ENCODE data around the gene FLT1. TPM values are rescaled to one million over a fixed set of nuclear protein-coding genes. Genes with fewer than 3 reads are reported as not detected.

FLT1 gene
- total and polyA plus RNA-seq, 9 donors, result 13.2 to 17.3 (median 15.8) TPM

DNA sequence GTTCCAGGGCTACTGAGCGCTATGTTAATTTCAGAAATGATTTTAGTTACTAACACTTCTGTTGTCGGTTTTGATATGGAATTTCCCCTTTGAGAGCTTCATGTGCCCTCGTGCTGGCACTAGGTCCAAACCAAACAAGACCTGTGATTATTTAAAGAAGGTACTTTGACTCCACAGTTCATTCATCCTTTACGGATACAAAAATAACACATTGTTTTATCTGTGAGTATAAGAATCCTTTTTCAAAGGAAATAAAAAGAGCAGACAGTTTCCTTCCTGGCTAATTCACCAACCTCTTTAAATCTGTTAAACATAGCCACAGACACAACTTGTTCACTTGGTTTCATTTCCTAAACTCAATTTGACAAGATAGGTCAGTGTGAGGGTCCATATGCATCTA, 141.2 kb downstream of the FLT1 start:
- Histone ChIP-seq H3K4me1 (ENCODE audit: control insufficient read depth, insufficient read depth, low read length) (peaks cover 15% of the 10 kb centered on the region), H3K4me3 (ENCODE audit: low read length) (no peak overlapping the region), H3K36me3 (ENCODE audit: control insufficient read depth, insufficient read depth, low read length) (no peaks in the 10 kb centered on the region), H3K27me3 (ENCODE audit: control insufficient read depth, insufficient read depth, low read length) (no peaks in the 10 kb centered on the region), H3K27ac (ENCODE audit: low read length) (no peak overlapping the region), H3K9me3 (replicated peaks; ENCODE audit: control insufficient read depth, low read depth, low read length) (no peaks in the 10 kb centered on the region)
- WGBS (ENCODE audit: insufficient coverage), result 90% methylated on average over 2 of the region's 4 CpGs
- no peak for DNase-seq

DNA sequence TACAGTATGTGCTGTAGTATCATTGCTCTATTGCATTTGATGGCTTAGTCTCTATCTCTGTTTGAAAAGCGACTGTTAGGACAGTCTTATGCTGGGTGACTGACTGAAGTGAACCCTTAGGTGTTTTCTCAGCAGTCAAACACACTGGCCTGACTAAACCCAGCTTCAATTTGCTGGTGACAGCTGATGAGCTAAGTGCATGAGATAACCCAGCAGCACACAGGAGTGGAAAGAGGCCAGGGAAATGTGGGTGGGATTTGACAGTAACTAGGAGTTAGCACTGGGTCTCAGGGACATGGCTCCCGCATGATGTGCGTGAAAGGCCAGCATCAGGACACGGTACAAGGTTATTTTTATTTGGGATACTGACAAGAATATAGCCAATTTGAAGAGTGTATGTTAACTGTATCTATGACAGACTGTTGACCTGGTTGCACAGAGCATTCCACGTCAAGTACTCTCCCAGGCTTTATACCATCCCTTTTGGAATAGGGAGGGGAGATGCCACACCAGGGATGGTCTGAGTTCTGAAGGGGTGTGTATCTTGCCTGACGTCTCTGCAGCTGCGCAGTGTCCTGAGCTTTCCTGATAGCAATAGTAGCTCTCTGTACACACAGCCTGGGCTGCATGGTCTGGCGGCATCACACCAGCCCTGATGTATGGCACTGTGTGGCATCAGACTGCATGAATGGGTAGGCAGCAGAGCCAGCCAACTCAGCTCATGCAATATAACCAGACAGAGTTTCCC, 144.8 kb downstream of the FLT1 start:
- H3K36me3 ChIP-seq (ENCODE audit: control insufficient read depth, insufficient read depth, low read length), result no peaks in the 10 kb centered on the region
- no peak for DNase-seq
- H3K27ac ChIP-seq (ENCODE audit: low read length), result no peak overlapping the region
- H3K27me3 ChIP-seq (ENCODE audit: control insufficient read depth, insufficient read depth, low read length), result peaks cover 2% of the 10 kb centered on the region
- WGBS (ENCODE audit: insufficient coverage), result 84% methylated on average over 3 of the region's 8 CpGs
- no peaks in the 10 kb centered on the region for H3K4me1 ChIP-seq (ENCODE audit: control insufficient read depth, insufficient read depth, low read length)
- H3K9me3 ChIP-seq (replicated peaks; ENCODE audit: control insufficient read depth, low read depth, low read length), result no peaks in the 10 kb centered on the region
- H3K4me3 ChIP-seq (ENCODE audit: low read length), result no peak overlapping the region

DNA sequence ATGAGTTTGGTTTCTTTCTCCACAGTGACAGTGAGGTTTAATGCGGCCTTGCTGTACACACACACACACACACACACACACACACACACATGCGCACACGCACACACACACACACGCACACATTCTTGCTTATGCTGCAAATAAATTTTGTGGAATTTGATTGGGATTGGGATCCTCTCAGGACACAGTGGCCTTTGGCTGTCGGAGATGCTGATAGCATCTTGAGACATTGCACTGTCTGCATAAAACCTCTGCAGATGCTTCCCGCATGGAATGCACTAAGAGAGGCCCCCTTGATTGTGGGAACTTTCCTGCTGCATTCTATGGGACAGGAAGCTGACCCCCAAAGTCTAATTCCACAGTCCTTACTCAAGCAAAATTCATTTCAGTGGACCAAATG, 145.6 kb downstream of the FLT1 start:
- no peaks in the 10 kb centered on the region for H3K9me3 ChIP-seq (replicated peaks; ENCODE audit: control insufficient read depth, low read depth, low read length)
- WGBS (ENCODE audit: insufficient coverage), result 43% methylated on average over 1 of the region's 6 CpGs
- no peaks in the 10 kb centered on the region for H3K36me3 ChIP-seq (ENCODE audit: control insufficient read depth, insufficient read depth, low read length)
- no peak for DNase-seq
- H3K27ac ChIP-seq (ENCODE audit: low read length), result no peak overlapping the region
- peaks cover 2% of the 10 kb centered on the region for H3K27me3 ChIP-seq (ENCODE audit: control insufficient read depth, insufficient read depth, low read length)
- H3K4me1 ChIP-seq (ENCODE audit: control insufficient read depth, insufficient read depth, low read length), result no peaks in the 10 kb centered on the region
- no peak overlapping the region for H3K4me3 ChIP-seq (ENCODE audit: low read length)

DNA sequence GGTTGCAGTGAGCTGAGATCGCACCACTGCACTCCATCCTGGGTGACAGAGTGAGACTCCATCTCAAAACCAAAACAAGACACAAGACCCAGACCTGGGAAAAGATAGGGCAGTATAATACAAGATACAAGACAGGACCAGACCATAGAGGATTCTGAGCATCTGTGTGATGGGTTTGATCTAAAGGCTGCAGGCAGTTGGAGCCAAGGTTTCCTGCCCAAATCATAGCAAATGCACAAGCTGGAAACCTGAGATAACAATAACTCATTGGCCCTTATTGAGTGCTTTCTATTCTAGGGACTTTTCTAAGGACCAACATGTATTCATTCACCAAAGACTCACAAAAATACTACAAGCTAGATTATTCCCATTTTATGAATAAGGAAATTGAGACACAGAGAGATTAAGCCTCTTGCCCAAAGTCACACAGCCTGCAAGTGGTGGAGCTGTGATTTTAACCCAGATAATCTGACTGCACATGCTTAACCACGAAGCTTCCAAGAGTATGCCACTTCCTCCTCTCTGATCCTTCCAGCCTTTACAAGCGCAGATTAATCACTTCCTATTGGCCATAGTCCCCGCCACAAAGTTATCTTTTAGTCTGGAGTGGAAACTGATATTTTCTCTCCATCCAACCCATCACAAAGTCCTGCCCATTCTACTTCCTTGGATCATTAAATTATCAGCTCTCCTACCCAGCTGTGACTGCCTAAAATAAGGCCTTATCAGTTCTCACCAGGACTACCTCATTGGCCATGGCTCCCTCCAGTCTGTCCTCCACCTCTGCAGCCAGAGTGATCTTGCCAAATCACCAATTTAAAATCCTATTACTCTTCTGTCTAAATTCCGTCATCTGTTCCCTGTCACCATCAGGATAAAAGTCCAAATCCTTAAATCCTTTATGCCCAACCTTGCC, 147.2 kb downstream of the FLT1 start:
- no peaks in the 10 kb centered on the region for H3K36me3 ChIP-seq (ENCODE audit: control insufficient read depth, insufficient read depth, low read length)
- no peaks in the 10 kb centered on the region for H3K4me1 ChIP-seq (ENCODE audit: control insufficient read depth, insufficient read depth, low read length)
- H3K4me3 ChIP-seq (ENCODE audit: low read length), result no peak overlapping the region
- peaks cover 2% of the 10 kb centered on the region for H3K27me3 ChIP-seq (ENCODE audit: control insufficient read depth, insufficient read depth, low read length)
- 91% methylated on average over 1 of the region's 5 CpGs for WGBS (ENCODE audit: insufficient coverage)
- H3K27ac ChIP-seq (ENCODE audit: low read length), result no peak overlapping the region
- H3K9me3 ChIP-seq (replicated peaks; ENCODE audit: control insufficient read depth, low read depth, low read length), result no peaks in the 10 kb centered on the region
- no peak for DNase-seq

DNA sequence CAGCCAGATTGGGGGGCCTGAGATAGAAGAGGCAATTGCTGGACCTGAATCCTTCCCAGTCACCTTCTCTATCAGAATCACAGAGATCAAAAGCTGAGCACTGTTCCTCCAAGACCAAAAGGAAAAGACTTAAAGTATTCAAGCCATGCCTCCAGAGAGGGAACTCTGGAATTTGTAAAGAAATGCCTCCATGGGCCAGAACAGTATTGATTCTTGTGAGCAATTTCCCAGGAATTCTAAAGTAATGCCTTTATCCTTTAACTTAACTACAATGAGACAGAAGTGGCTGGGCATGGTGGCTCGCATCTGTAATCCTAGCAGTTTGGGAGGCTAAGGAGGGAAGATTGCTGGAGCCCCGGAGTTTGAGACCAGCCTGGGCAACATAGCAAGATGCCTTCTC, 148.8 kb downstream of the FLT1 start:
- Histone ChIP-seq H3K4me3 (ENCODE audit: low read length) (no peak overlapping the region), H3K27ac (ENCODE audit: low read length) (no peak overlapping the region), H3K36me3 (ENCODE audit: control insufficient read depth, insufficient read depth, low read length) (no peaks in the 10 kb centered on the region), H3K27me3 (ENCODE audit: control insufficient read depth, insufficient read depth, low read length) (peaks cover 2% of the 10 kb centered on the region), H3K4me1 (ENCODE audit: control insufficient read depth, insufficient read depth, low read length) (no peaks in the 10 kb centered on the region), H3K9me3 (replicated peaks; ENCODE audit: control insufficient read depth, low read depth, low read length) (no peaks in the 10 kb centered on the region)
- DNase-seq, result no peak
- no CpG with 5 or more reads among the region's 2 CpGs for WGBS (ENCODE audit: insufficient coverage)

DNA sequence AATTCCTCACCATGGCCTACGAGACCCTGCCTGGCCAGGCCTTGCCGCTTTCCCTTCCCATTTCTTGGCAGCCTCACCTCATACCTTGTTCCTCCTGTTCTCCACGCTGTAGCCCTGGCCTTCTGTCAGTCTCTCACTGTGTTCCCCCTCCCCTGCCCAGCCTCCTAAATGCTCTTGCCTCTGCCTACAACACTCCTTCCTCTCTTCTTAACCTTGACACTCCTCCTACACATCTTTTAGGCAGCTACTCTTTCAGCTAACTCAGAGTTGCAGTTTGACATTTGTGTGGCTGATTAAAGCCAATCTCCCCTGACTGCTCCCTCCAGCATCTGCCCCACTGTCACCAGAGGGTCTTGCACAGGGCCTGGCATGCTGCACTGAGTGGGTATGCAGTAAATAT, 150.8 kb downstream of the FLT1 start:
- Histone ChIP-seq H3K4me1 (ENCODE audit: control insufficient read depth, insufficient read depth, low read length) (no peaks in the 10 kb centered on the region), H3K36me3 (ENCODE audit: control insufficient read depth, insufficient read depth, low read length) (no peaks in the 10 kb centered on the region), H3K9me3 (replicated peaks; ENCODE audit: control insufficient read depth, low read depth, low read length) (no peaks in the 10 kb centered on the region), H3K4me3 (ENCODE audit: low read length) (no peak overlapping the region), H3K27me3 (ENCODE audit: control insufficient read depth, insufficient read depth, low read length) (peaks cover 2% of the 10 kb centered on the region), H3K27ac (ENCODE audit: low read length) (no peak overlapping the region)
- 62% methylated on average over 3 of the region's 3 CpGs for WGBS (ENCODE audit: insufficient coverage)
- DNase-seq, result no peak

DNA sequence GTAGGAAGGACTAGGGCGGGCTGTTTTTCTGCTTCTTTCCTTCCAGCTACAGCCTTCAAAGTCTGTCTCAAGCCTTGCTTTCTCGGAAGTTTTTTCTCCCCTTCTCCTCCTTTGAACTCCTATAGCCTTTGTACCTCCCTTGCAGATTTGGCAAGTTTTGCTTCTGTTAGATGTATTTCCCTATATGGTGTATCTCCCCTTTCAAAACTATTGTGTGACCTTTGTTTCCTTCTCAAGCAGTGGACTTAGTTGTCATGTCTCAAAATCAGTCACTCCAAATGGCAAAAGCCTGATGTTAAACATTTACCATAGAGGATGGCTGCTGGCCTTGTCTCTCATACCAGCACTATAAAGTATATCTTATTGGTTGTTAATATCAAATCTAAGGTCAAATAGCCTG, 152.7 kb downstream of the FLT1 start:
- no CpG with 5 or more reads among the region's 2 CpGs for WGBS (ENCODE audit: insufficient coverage)

DNA sequence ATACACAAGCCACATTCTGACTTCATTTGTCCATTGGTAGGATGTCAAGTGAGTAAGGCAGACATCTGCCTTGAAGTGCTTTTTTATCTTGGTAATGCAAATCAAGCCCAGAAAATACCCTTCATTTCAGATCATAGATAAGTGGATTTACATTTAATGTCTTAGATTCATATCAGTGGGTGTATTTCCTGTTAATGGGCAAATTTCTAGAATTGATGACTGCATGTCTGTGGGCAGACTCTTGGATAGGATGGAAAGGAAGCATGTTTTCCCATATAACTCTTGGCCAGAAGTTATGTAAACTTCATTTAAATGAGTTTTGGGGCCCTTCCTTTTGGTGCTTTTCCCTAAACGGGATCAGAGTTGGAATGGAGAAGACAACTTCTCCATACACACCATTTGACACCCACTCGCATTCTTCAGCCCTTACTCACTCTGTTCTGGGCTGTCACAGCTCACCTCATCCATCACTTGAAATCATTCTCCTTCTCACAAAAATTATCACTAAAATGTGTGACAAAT, 154.6 kb downstream of the FLT1 start:
- Histone ChIP-seq H3K4me3 (ENCODE audit: low read length) (no peak overlapping the region), H3K27ac (ENCODE audit: low read length) (no peak overlapping the region), H3K36me3 (ENCODE audit: control insufficient read depth, insufficient read depth, low read length) (no peaks in the 10 kb centered on the region), H3K27me3 (ENCODE audit: control insufficient read depth, insufficient read depth, low read length) (no peaks in the 10 kb centered on the region), H3K4me1 (ENCODE audit: control insufficient read depth, insufficient read depth, low read length) (peaks cover 15% of the 10 kb centered on the region), H3K9me3 (replicated peaks; ENCODE audit: control insufficient read depth, low read depth, low read length) (no peaks in the 10 kb centered on the region)
- WGBS (ENCODE audit: insufficient coverage), result no CpG with 5 or more reads among the region's 2 CpGs
- DNase-seq, result no peak

More for the DNA sequence above, 152.7 kb downstream of the FLT1 start:
- Histone ChIP-seq H3K4me3 (ENCODE audit: low read length) (no peak overlapping the region), H3K4me1 (ENCODE audit: control insufficient read depth, insufficient read depth, low read length) (peaks cover 15% of the 10 kb centered on the region), H3K9me3 (replicated peaks; ENCODE audit: control insufficient read depth, low read depth, low read length) (no peaks in the 10 kb centered on the region), H3K27me3 (ENCODE audit: control insufficient read depth, insufficient read depth, low read length) (peaks cover 2% of the 10 kb centered on the region), H3K36me3 (ENCODE audit: control insufficient read depth, insufficient read depth, low read length) (no peaks in the 10 kb centered on the region), H3K27ac (ENCODE audit: low read length) (no peak overlapping the region)
- DNase-seq, result no peak

DNA sequence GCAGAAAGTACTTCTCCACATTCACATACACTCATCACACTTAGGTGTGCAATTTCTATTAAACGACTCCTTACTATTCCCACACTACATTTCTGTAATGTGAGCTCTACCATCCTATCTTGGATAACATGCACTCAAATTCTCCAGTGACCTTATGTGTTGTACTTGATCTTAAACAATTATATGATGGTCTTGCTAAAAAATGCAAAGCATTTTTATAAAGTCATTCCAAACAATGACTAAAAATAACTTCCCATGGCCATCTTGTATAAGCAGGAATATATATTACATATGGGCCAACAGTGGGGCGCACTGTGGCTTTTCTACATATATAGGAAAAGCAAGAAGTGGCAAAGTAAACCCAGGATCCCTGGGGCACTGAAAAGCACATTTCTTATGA, 155.5 kb downstream of the FLT1 start:
- no peak overlapping the region for H3K27ac ChIP-seq (ENCODE audit: low read length)
- H3K9me3 ChIP-seq (replicated peaks; ENCODE audit: control insufficient read depth, low read depth, low read length), result no peaks in the 10 kb centered on the region

DNA sequence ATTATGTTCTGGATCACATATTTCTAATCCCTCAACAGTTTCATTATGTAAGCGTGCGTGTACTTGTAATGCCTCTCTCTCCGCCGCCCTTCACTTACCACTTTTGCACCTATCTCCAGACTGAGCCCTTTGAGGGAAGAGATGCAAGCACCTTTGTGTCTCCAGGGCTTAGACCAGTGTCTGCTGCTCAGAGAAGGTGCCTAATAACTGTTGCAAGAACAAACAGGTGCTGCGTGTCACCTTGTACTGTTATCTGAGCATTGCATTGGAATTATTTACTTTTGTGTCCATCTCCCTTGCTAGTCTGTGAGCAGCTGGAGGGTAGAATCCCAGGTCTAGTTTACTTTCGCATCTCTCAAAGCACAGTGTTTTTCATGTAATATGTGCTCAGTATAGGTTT, 156.2 kb downstream of the FLT1 start:
- Histone ChIP-seq H3K27me3 (ENCODE audit: control insufficient read depth, insufficient read depth, low read length) (no peaks in the 10 kb centered on the region), H3K36me3 (ENCODE audit: control insufficient read depth, insufficient read depth, low read length) (no peaks in the 10 kb centered on the region), H3K4me1 (ENCODE audit: control insufficient read depth, insufficient read depth, low read length) (peaks cover 15% of the 10 kb centered on the region), H3K9me3 (replicated peaks; ENCODE audit: control insufficient read depth, low read depth, low read length) (no peaks in the 10 kb centered on the region), H3K27ac (ENCODE audit: low read length) (peak overlapping the region; percentile 36), H3K4me3 (ENCODE audit: low read length) (no peak overlapping the region)
- WGBS (ENCODE audit: insufficient coverage), result 80% methylated on average over 2 of the region's 6 CpGs
- no peak for DNase-seq

More for the DNA sequence above, 155.5 kb downstream of the FLT1 start:
- no peak overlapping the region for H3K4me3 ChIP-seq (ENCODE audit: low read length)
- H3K27me3 ChIP-seq (ENCODE audit: control insufficient read depth, insufficient read depth, low read length), result no peaks in the 10 kb centered on the region
- no CpG with 5 or more reads among the region's 2 CpGs for WGBS (ENCODE audit: insufficient coverage)
- no peaks in the 10 kb centered on the region for H3K36me3 ChIP-seq (ENCODE audit: control insufficient read depth, insufficient read depth, low read length)
- DNase-seq, result peak; percentile 37
- H3K4me1 ChIP-seq (ENCODE audit: control insufficient read depth, insufficient read depth, low read length), result peaks cover 15% of the 10 kb centered on the region

Data from muscle of leg (tissue), 11 donors.